ENCODE measurements around the gene CDC42EP1.

Gene CDC42EP1

DNA sequence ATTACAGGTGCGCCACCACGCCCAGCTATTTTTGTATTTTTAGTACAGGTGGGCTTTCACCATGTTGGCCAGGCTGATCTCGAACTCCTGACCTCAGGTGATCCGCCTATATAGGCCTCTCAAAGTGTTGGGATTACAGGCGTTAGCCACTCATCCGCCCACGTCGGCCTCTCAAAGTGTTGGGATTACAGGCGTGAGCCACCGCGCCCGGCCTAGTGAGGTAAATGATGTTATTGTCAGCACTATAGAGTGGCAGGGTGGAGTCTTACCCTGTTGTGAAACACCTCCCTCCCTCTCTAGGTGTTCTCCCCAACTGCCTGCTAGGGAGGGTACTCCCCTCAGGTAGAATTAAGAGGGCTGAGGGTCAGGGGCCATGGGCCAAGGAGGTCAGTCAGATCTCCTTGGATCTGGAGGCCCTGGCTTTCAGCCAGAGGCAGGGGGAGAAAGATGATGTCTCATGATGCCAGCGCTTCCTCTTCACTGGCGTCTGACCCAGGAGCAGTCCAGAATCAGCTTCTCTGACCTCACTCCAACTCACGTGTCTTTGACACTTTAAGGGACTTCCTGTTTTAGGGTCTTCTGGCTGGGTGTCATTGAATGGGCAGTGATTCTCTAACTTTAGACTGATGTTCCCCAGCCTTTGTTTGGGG, 50.3 kb downstream of the CDC42EP1 start:
- DNase-seq (ENCODE audit: low read depth) = no peak

DNA sequence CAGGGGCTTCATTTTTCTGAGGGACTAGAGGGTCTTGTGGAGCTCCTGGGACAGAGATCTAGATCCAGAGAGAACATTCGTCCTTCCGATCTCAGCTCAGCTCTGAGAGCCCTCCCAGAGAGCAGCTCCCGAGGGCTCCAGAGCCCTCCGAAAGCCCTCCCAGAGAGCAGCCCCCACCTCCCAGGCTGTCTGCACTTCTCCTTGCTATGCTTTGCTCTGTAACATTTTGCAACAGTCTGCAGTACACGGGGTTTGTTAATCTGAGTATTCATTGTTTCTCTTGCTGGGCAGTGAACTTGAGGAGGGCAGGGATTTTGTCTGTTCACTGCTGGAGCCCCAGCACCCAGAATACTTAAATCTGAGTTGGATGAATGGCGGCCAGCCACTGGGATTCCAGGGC, 50.9 kb downstream of the CDC42EP1 start:
- no peak for DNase-seq (ENCODE audit: low read depth)

DNA sequence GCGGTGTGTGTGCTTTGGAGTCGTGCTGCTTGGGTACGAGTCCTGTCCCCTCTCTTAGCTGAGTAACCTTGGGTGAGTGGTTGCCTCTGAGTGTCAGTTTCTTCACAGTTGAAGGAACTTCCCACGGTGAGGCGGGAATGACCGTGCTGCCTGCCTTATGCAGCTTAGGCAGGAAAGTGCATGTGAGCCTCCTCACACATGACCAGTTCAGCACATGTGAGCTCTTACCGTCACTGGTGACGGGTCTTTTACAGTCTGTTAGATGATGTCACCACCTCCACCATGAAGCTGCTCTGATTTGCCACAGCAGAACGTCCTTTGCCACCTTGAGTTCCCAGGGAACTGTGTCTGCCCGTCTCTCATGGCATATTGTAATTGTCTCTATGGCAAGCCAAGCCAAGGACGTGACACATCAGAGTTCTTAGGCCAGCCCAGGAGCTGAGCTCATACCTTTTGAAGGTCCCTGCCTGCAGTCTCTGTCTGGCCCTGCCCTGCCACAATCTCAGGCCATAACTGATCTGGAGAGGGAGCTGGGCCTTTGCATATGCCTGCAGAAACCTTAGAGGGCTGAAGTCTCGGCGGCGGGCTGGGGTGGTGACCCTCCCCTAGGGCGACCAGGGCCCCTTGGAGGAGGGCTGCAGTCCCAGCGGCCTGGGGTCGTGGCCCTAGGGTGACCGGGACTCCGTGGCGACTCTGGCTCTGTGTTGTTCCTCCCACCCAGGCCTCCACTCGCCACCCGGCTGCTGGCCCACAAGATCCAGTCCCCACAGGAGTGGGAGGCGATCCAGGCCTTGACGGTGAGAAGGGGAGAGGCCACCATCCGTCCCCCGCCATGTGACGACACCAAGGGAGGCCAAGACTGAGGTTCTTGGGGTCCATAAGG, 56.2 kb downstream of the CDC42EP1 start:
- no peak for DNase-seq (ENCODE audit: low read depth)

DNA sequence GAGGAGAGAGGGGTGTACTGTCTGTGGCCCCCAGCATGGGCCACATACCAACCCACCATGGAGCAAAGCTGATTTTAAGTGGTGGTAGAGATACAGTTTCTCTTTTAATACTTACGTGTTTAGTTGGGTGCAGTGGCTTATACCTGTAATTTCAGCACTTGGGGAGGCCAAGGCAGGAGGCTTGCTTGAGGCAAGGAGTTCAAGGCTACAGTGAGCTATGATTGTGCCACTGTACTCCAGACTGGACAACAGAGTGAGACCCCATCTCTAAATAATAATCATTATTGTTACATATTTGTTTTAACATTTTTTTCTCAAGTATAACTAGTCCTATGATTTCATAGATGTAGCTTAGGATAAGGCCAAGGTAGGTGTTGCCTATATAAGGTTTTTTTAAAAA, 57.2 kb downstream of the CDC42EP1 start:
- DNase-seq (ENCODE audit: low read depth) = no peak

DNA sequence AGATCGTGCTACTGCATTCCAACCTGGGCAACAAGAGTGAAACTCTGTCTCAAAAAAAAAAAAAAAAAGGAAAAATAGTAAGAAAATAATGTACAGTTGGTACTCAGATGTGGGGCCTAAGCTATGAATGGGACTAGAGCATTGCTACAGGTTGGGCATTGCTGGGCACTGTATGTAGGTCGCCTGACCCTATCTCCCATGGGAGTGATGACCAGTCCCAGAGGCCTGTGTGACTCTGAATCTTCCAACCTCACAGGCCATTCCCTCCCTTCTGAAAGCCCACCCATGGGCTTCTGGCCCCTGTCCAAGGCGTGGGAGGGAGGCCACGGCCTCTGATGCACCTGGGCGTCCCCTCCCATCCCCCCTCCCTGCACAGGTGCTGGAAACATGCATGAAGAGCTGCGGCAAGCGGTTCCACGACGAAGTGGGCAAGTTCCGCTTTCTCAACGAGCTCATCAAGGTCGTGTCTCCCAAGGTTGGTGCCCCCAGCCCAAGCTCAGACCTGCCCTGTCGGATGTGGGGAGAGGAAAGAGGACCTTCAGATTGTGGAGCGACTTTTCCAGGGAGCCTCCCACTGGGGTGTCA, 57.9 kb downstream of the CDC42EP1 start:
- DNase-seq (ENCODE audit: low read depth) = no peak

DNA sequence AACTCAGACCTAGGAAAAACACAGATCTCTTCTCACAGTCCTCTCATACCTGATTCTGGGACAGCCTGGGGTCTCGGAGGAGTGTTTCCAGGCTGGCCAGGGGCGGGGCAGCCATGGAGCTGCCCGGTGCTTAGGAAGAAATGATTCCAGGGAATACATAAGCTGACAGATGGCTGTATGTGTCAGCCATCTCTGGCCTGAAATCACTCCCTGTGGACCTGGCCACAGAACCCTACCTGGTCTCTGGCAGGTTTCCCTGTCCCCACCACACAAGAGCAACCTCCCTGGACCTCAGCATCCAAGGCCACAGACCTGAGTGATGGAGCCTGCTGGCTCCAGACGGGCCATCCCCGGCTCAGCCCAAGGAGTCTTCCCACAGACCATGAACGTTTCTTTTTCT, 58.4 kb downstream of the CDC42EP1 start:
- no peak for DNase-seq (ENCODE audit: low read depth)

Data from activated T-cell treated with anti-CD3 and anti-CD28 coated beads for 48 hours (primary cell).